DOHH2 (cell line): ENCODE results near the gene SMG6.

ENCODE experiments used
- EZH2phosphoT487 ChIP-seq: fragments of 200-600 bp; sonication (generic); IDR thresholded peaks from 2 replicates; pipeline ENCODE4 v1.6.1; 2017; ENCODE audit warnings: borderline replicate concordance, mild to moderate bottlenecking, antibody characterized with exemption, low read length, moderate library complexity, mixed read lengths
- TF ChIP-seq, protein P1 (sequence below): fragments of 200-600 bp; sonication (generic); IDR thresholded peaks from one replicate; pipeline ENCODE4 v1.5.1; 2014; ENCODE audit warnings: antibody characterized with exemption, mild to moderate bottlenecking, low read depth, low read length; ENCODE audit not compliant: poor library complexity, severe bottlenecking

DNA sequence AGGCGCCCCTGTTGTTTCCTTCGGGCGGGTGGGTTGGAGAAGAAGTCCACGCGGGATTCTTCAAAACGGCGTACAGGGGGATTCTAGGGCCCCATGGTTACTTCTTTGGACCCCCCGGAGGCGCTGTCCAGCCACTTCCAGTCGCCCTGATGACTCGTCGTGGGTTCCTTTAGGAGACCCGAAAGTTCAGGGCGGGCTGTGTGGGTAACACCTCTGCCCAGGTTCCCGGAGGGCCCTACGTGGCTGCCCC lies 249.4 kb downstream of the SMG6 start:
- TF ChIP-seq, protein P1, sequence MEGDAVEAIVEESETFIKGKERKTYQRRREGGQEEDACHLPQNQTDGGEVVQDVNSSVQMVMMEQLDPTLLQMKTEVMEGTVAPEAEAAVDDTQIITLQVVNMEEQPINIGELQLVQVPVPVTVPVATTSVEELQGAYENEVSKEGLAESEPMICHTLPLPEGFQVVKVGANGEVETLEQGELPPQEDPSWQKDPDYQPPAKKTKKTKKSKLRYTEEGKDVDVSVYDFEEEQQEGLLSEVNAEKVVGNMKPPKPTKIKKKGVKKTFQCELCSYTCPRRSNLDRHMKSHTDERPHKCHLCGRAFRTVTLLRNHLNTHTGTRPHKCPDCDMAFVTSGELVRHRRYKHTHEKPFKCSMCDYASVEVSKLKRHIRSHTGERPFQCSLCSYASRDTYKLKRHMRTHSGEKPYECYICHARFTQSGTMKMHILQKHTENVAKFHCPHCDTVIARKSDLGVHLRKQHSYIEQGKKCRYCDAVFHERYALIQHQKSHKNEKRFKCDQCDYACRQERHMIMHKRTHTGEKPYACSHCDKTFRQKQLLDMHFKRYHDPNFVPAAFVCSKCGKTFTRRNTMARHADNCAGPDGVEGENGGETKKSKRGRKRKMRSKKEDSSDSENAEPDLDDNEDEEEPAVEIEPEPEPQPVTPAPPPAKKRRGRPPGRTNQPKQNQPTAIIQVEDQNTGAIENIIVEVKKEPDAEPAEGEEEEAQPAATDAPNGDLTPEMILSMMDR, result no peak
- TF ChIP-seq EZH2phosphoT487, result no peak
